Activated T-cell treated with anti-CD3 and anti-CD28 coated beads, Interleukin-2, amount 50 U/mL, for 48 hours (primary cell): ENCODE results near the gene ANKH.
"Not testable (repeated sequence)": the region's sequence is repeated elsewhere in the genome, so short reads cannot be mapped to it uniquely, and the experiment has no call there.

Source experiments
- DNase-seq, 2 experiments: peaks; one replicate each; pipeline ENCODE4 v3.0.0-alpha.2; 2020

The ANKH gene

DNA sequence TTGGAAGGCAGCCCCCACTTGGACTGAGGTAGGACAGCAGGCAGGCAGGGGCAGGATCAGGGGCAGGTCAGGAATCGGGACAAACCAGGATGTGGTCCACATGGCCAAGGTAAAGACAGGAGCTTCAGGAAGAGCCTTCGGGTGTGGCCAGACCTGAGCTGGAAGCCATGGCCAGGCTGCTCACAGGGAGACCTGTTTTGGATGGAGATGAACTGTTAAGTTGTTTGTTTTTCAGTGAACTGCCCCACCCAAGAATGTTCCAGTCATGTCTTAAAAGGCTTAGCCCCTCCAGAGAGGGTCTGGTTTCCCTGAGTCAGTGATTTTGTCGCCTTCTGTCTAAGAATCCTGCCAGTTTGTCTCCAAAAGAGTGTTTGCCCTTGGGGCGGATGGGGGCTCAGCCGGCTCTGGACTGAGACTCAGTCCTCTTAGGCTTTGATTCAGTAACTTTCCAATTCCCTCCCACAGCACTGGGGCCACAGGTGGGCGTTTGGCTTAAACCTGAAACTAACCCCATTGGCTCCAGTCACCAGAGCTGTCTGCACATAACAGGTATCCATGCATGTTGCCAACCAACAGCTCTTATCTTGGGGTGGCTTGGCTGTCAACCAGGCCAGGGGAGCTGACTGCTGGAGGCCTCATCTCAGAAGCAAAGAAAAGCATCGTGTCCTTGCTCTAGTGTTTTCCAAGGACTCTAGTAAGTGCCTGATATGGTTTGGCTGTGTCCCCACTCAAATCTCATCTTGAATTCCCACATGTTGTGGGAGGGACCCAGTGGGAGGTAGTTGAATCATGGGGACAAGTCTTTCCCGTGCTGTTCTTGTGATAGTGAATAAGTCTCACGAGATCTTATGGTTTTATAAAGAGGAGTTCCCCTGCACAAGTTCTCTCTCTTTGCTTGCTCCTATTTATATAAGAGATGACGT lies 11.3 kb upstream of the ANKH start:
- no peak for DNase-seq

- DNase-seq, result no peak
Measured at GRCh38 chr5:14881826-14882225, 10.2 kb upstream of the ANKH start.

- DNase-seq, result no peak
Measured at GRCh38 chr5:14880688-14881087, 9.1 kb upstream of the ANKH start.

DNA sequence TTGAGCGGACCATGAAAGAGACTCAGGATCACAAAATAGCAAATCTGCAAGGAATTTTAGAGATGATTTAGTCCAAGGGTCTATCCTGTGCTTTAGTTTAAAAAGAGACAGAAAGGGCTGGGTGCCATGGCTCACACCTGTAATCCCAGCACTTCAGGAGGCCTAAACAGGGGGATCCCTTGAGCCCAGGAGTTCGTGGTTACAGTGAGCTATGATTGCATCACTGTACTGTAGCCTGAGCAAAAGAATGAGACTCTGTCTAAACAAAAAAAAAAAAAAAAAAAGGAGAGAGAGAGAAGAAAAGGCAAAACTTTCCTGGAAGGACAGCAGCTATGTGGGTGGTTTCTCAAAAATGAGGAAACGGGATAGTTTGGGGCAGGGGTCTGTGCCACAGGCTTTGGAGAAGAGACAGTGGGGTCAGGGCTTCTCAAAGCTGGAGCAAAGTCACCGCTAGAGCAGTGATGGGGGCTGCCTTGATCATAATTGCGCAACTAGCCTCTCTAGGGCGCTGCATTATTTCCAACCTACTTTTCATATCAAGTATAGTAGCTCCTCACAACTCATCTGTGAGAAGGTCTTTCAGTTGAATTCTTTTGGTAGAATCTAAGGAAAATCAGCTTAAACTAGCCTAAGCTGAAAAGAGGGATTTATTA lies 8.5 kb upstream of the ANKH start:
- DNase-seq, result no peak

DNA sequence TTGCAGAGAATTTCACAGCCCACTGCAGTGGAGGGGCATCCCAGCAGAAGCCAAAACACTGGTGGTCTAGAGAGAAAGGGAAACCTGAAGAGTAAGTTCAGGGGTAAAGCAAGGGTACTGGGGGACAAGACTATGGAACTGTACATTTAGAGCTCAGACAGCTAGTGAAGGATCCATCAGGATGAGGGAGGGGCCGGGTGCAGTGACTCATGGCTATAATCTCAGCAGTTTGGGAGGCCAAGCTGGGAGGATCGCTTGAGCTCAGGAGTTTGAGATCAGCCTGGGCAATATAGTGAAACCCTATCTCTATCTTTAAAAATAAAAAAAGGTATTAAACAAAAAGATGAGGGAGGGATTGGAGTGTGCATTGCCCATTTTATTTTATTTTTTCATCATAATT lies 7.8 kb upstream of the ANKH start:
- no peak for DNase-seq

DNA sequence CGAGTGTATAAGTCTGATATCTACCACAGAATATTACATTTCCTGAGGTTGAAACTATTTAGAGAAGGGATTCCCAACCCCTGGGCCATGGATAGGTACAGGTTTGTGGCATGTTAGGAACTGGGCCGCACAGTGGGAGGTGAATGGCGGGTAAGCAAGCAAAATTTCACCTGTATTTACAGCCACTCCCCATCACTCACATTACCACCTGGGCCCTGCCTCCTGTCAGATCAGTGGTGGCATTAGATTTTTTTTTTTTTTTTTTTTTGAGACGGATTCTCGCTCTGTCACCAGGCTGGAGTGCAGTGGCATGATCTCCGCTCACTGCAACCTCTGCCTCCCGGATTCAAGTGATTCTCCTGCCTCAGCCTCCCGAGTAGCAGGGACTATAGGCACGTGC lies 6.6 kb upstream of the ANKH start:
- not testable (repeated sequence) for DNase-seq

DNA sequence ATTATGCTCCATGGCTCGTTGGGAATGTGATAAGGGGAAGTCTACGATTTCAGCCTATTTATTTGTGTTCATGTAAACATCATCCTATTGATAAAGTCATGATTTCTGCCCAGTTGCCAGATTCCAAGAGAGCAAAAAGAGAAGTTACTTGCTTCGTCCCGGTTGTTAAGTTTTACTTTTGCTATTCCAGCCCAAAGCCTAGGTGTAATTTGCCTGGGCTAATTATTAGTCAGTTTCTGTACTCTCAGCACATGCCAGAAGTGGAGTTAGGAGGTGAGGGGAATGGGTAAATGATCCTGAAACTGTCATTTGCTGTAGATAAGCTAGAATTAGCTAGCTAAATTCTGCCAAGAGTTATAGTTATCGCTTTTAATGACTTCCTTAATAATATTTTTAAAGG lies 4.5 kb upstream of the ANKH start:
- DNase-seq, result no peak

DNA sequence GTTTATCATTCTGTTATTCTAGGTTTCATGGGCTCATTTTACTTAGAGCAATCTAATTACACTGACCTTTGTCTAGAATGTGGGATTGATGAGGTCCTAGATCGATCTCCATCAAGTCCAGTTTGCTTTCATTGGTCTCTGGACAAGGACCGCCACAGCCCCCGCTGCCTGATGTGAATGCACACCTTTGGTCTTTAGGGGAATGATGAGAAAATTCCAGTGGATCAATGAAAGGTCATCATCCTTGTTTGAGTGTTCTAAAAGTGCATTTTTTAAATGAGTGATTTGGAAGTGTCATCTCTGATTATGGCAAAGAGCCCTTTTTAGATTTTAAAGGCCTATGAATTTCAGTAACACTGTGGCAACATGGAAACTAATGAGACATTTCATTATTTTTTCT lies 2.2 kb upstream of the ANKH start:
- no peak for DNase-seq

DNA sequence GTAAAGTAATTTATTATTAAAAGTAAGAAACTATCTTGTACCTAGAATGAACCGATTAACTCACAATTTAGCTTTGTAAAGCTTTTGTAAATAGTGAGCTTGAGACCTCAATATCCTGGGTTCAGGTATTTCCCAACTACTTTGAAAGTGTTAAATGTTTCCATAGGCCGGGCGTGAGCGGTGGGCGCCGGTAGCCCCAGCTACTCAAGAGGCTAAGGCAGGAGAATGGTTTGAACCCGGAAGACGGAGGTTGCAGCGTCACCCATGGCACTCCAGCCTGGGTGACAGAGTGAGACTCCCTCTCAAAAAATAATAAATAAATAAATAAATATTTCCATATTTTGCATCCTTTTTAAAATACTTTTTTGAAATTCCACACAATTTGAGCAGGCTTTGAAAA lies 1.5 kb upstream of the ANKH start:
- peak; percentile 30 to 32 for DNase-seq

GRCh38 chr5:14872070-14872989 lies 752 bp upstream of the ANKH start:
- DNase-seq, result peak; percentile 78 to 79

DNA sequence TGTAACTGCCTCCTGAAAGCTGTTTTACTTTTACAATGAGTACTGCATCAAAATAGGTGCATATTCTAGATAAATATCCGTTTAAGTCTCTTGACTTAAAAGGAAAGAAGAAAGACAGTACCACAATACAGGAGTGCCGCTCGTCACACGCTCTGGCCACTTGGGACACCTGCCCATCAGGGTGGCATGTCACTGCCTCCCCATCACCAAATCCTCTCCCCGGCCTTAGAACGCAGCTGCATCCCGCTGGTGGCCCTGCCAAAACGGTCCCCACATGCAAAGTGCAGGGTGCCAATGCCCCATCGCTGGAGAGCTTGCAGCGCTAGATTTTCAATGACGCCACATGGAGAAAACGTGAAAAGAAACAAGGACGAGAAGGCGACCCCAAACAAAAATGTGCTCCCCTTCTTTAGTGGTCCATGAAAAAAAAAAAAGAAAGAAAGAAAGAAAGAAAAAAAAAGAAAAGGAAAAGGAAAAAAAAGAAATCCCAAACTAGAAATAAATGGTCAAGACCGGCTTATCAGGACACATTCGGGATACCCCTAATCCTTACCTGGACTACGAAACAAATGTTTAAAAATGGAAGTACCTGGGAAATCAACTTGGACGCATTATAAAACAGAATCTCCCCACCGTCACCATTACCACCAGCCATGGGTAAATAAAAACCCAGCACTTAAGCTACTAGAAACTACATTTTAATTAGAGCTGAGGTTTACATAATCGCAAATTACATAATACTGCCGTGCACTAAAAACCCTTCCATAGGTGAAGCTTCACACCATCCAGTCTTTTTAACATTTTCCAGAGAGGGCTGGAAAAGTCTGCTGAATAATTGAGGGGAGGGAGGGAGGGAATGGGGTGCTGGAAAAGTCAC lies 1.0 kb downstream of the ANKH start:
- peak; percentile 37 to 52 for DNase-seq

- DNase-seq, result peak; percentile 52 to 54
Measured at GRCh38 chr5:14869668-14870164, 1.9 kb downstream of the ANKH start.

- DNase-seq, result no peak
Measured at GRCh38 chr5:14869233-14869632, 2.3 kb downstream of the ANKH start.

DNA sequence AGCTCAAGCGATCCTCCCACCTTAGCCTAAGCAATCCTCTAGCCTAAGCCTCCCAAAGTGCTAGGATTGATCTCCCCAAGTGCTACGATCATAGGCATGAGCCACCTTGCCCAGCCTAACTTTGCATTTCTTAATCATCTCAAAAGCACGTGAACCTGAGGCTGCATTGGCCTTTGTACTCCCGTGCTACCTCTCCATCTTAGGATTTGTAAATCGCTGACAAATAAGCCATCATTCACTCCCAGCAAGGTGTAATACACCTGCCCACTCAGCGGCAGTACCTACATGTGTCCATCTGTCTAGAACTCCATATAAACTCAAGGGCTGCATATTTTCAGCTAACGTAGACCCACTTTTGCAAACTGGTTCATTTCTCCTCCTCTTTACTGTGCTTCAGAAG lies 2.8 kb downstream of the ANKH start:
- DNase-seq, result no peak

DNA sequence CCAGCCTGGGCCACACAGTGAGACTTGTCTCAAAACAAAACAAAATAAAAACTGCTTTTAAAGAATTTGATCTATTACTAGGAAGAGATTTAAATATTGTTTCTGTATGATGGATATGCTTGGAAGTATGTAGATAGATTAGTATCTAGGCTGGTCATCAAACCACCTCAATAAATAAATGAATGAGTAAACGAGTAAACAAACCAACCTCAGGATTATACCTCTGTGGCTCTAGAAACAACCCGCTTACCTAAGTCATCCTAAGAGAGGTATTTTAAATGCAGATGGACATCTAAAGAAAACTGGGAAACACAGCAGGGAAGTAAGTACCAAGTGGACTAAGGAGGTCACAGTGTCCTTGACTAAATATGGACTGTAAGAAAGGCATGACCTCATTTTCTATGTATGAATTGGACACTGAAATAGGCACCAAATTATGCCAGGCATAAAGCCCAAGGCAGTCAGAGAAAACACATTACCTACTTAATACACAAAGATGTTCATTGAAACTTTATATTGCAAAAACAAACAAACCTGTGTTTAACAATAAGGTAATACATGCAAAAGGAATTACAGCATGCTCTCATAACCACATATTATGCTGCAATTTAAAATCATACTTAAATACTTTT lies 7.3 kb downstream of the ANKH start:
- DNase-seq, result no peak

- DNase-seq, result no peak
Measured at GRCh38 chr5:14863105-14863504, 8.5 kb downstream of the ANKH start.

- no peak for DNase-seq
Measured at GRCh38 chr5:14861123-14861765, 10.3 kb downstream of the ANKH start.

DNA sequence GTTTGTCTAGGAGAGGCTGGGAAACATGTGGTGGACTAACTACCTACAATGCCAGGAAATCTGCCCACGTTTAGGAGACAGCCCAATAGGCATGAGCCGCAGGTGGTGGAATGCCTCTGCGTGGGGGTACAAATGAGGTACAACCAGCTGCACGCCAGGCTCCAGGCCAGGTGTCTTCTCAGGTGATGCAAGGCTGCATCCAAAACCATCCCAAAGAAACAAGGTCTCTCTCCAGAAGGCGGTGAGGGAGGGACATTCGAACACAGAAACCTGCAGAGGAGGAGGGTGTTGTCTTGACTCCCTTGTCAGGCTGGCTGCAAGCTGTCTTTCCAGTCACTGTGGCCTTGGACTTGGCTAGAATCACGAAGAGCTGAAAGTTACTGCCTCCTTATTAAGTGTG lies 11.6 kb downstream of the ANKH start:
- no peak for DNase-seq

GRCh38 chr5:14859150-14859549 lies 12.4 kb downstream of the ANKH start:
- DNase-seq, result no peak

DNA sequence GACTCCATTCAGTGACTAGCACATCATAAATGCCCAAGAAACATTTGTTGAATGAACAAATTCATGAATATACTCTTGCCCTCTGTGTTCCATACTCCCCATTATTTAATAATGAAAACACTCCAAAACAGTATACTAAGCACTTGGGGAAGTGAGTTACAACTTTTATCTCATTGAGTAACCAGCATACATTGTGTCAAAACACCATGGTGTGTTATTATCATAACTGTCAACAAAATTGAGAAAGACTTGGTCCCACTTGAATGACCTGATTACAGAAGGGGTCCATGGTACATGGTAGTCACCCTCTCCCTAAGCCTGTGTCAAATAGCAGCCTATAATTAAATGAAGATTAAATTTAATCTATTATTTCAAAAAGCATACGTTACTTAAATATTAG lies 16.2 kb downstream of the ANKH start:
- DNase-seq, result no peak

- no peak for DNase-seq
Measured at GRCh38 chr5:14854799-14855198, 16.8 kb downstream of the ANKH start.
